Osteocyte (in vitro differentiated cells): ENCODE results near the gene METRN. TPM values are rescaled to one million over a fixed set of nuclear protein-coding genes. Genes with fewer than 3 reads are reported as not detected.
A peak's percentile ranks its signal among the peaks of the same experiment; 100 is the strongest.

Experiments used
- DNase-seq: peaks from one replicate; pipeline ENCODE4 v3.0.0; 2021; ENCODE audit warnings: mixed read lengths; ENCODE audit not compliant: unreplicated experiment; ENCODE audit errors: extremely low spot score
- H3K27ac Mint-ChIP-seq: one replicate; pipeline ENCODE4 v1.8.0; 2021; ENCODE audit warnings: mild to moderate bottlenecking, mixed read lengths; ENCODE audit not compliant: unreplicated experiment
- H3K27me3 Mint-ChIP-seq: one replicate; pipeline ENCODE4 v1.8.0; 2021; ENCODE audit warnings: mixed read lengths; ENCODE audit not compliant: unreplicated experiment
- H3K36me3 Mint-ChIP-seq: one replicate; pipeline ENCODE4 v1.8.0; 2021; ENCODE audit warnings: mixed read lengths; ENCODE audit not compliant: unreplicated experiment
- H3K4me1 Mint-ChIP-seq: one replicate; pipeline ENCODE4 v1.8.0; 2021; ENCODE audit warnings: mixed read lengths; ENCODE audit not compliant: unreplicated experiment
- H3K4me3 Mint-ChIP-seq: one replicate; pipeline ENCODE4 v1.8.0; 2021; ENCODE audit warnings: mild to moderate bottlenecking, moderate library complexity, mixed read lengths; ENCODE audit not compliant: unreplicated experiment
- H3K9me3 Mint-ChIP-seq: one replicate; pipeline ENCODE4 v1.8.0; 2021; ENCODE audit warnings: mixed read lengths; ENCODE audit not compliant: unreplicated experiment
- total RNA-seq: library from RNA; stranded (reverse); gene quantifications from 2 replicates; pipeline ENCODE4 v1.2.1, GENCODE V29; 2021
- TF ChIP-seq, protein P1 (sequence below): fragments of 200-600 bp; sonication (generic); IDR thresholded peaks from 2 replicates; pipeline ENCODE4 v1.5.0; 2021; ENCODE audit warnings: antibody characterized with exemption, mild to moderate bottlenecking, moderate library complexity

METRN gene
- total RNA-seq, 1 donor from 2014 or later = 49.7 TPM

DNA sequence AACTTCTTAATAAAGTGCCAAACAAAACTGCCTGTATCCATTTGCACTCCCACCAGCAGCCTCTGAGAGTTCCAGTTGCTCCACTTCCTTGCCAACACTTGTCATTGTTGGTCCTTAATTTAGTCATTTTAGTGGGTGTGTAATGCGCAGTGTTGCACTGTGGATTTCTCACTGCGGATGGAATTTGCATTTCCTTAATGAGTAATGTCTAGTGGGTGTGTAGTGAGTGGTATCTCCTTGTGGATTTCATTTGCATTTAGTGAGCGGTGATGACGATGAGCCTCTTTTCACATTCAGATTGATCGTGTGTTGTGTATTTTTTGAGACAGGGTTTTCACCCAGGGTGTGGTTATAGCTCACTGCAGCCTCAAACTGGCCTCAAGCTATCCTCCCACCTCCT, 41.5 kb downstream of the METRN start:
- H3K27ac Mint-ChIP-seq = no peak overlapping the region
- no peak for DNase-seq
- H3K27me3 Mint-ChIP-seq = peaks cover 5% of the 10 kb centered on the region
- TF ChIP-seq, protein P1, sequence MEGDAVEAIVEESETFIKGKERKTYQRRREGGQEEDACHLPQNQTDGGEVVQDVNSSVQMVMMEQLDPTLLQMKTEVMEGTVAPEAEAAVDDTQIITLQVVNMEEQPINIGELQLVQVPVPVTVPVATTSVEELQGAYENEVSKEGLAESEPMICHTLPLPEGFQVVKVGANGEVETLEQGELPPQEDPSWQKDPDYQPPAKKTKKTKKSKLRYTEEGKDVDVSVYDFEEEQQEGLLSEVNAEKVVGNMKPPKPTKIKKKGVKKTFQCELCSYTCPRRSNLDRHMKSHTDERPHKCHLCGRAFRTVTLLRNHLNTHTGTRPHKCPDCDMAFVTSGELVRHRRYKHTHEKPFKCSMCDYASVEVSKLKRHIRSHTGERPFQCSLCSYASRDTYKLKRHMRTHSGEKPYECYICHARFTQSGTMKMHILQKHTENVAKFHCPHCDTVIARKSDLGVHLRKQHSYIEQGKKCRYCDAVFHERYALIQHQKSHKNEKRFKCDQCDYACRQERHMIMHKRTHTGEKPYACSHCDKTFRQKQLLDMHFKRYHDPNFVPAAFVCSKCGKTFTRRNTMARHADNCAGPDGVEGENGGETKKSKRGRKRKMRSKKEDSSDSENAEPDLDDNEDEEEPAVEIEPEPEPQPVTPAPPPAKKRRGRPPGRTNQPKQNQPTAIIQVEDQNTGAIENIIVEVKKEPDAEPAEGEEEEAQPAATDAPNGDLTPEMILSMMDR = no peak
- peaks cover 2% of the 10 kb centered on the region for H3K4me1 Mint-ChIP-seq
- no peak overlapping the region for H3K4me3 Mint-ChIP-seq
- peaks cover 4% of the 10 kb centered on the region for H3K9me3 Mint-ChIP-seq
- no peaks in the 10 kb centered on the region for H3K36me3 Mint-ChIP-seq

DNA sequence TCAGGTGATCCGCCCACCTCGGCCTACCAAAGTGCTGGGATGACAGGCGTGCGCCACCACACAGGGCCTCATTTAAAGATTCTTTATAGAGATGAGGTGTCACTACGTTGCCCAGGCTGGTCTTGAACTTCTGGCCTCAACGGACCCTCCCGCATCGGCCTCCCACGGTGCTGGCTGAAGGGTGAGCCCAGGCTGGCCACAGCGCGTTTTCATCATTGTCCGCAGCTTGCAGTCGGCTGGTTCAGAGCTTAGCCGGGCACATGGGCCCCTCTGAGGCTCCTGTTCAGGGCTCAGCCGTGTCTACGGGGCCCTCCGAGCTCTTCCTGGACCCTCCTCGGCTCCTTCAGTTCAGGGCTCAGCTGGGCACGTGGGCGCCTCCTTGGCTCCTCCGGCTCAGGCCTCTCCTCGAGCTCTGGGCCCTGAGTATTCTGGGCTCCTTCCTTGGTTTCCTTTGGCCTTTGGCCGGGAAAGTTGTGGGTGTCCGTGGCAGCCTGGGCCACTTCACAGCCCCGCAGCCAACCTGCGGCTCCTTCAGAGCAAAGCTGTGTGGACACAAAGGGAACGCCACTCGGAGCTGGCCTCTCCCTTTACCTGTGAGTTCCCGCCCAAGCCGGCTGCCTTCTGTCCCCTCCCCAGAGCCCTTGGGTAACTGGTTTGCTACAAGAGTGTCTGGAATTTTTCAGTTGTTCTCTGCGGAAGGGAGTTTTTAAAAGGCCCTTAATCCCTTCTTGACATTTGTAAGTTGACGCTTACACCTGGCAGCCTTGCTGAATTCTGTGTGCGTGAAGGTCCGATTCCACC, 44.4 kb downstream of the METRN start:
- TF ChIP-seq, protein P1 = no peak
- Mint-ChIP-seq H3K4me1 (peaks cover 2% of the 10 kb centered on the region), H3K27ac (no peak overlapping the region), H3K4me3 (no peak overlapping the region), H3K9me3 (peaks cover 4% of the 10 kb centered on the region), H3K36me3 (no peaks in the 10 kb centered on the region), H3K27me3 (no peaks in the 10 kb centered on the region)
- no peak for DNase-seq

DNA sequence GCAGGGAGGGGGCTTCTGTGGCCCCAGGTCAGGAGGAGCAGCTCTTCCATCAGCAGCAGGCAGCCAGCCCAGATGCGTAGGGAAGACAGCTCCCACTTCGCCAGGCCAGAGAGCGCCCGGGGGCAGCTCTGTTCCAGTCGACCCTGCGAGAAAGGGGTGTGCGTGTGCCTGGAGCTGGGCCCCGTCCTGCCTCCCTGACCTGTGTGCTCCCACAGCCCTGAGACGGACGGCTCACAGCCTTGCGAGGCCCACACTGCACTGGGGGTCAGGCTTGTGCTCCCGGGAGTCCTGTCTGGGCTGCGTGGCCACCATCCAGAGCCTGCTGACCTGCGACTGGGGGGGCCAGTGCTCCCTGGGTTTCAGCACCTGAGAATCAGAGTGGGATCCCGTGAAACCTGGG, 45.1 kb downstream of the METRN start:
- Mint-ChIP-seq H3K4me3 (no peak overlapping the region), H3K36me3 (no peaks in the 10 kb centered on the region), H3K27me3 (no peaks in the 10 kb centered on the region), H3K27ac (no peak overlapping the region), H3K9me3 (peaks cover 4% of the 10 kb centered on the region), H3K4me1 (peaks cover 2% of the 10 kb centered on the region)
- no peak for DNase-seq
- TF ChIP-seq, protein P1 = no peak

DNA sequence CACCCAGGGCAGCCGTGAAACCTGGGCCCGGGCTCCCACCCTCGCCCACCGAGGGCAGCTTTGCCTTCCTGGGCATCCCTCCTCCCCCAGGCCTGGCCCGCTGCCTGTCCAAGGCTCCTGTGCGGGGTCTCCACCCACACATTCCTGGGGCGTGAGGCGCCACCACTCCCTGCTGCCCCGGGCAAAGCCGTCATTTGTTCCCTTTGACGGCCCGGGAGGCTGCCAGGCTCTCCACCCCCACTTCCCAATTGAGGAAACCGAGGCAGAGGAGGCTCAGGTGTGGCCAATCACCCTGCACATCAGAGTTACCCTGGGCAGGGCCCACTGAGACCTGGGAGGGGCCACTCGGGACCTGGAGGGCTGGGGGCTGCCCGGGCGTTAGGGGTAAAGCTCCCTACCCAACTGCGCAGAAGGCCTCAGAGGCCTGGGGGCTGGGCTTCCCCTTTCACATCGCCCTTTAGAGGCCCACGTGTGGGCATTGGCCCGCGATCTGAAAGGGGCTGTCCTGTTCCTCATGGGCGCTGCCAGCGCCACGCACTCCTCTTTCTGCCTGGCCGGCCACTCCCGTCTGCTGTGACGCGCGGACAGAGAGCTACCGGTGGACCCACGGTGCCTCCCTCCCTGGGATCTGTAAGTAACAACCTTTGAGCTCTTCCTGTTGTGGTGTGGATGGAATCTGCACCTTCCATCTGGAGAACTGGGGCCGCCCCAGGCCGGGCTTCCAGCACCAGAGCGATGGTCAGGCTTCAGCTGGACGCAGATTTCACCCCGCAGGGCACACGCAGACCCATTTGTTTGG, 45.8 kb downstream of the METRN start, which contains the start of gene MSLN:
Gene MSLN (plus strand): TSS at position 190 of the 799 bp plus-strand sequence. CDS start 1,947 bp downstream, outside the sequence.
- Mint-ChIP-seq H3K27me3 (no peaks in the 10 kb centered on the region), H3K4me1 (peaks cover 2% of the 10 kb centered on the region), H3K4me3 (no peak within 1 kb of the TSS), H3K27ac (no peak within 1 kb of the TSS), H3K9me3 (peaks cover 4% of the 10 kb centered on the region), H3K36me3 (no peaks in the 10 kb centered on the region)
- peak; percentile 85 for DNase-seq
- TF ChIP-seq, protein P1 = no peak
